ENCODE measurements around the gene WDR59.

The WDR59 gene

GRCh38 chr16:74954763-74955162 is 30.2 kb downstream of the WDR59 start:
- Histone ChIP-seq H3K27me3 (ENCODE audit: insufficient read depth, poor library complexity, severe bottlenecking) (no peaks in the 10 kb centered on the region), H3K9me3 (ENCODE audit: severe bottlenecking) (no peaks in the 10 kb centered on the region), H3K4me3 (ENCODE audit: severe bottlenecking) (no peak overlapping the region), H3K36me3 (ENCODE audit: low read depth) (peaks cover 46% of the 10 kb centered on the region), H3K27ac (ENCODE audit: poor library complexity, severe bottlenecking) (no peak overlapping the region), H3K4me1 (ENCODE audit: insufficient read depth, poor library complexity, severe bottlenecking) (no peaks in the 10 kb centered on the region)
- no peak for DNase-seq (ENCODE audit: low spot score)
- ATAC-seq (ENCODE audit: low read depth) = no peak
- TF ChIP-seq CTCF (IDR thresholded peaks at IDR 0.05; ENCODE audit: poor library complexity, severe bottlenecking) = no peak

DNA sequence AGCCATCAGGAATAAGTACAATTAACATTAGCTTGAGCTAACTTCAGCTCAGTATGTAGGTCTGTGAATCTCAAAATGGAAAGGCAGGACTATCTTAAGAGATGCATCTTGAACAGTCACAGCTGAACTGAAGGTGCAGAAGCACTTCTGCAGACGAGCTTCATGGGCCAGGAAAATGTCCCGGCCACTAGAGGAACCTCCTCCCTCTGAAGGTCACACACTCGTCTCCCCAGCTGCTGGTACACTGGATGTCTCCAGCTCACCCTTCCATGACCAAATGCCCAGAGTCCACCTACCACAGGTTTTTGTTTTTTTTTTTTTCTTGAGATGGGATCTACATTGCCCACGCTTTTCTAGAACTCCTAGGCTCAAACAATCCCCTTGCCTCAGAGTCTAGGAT is 33.2 kb downstream of the WDR59 start:
- TF ChIP-seq CTCF (IDR thresholded peaks at IDR 0.05; ENCODE audit: poor library complexity, severe bottlenecking) = no peak
- no peak overlapping the region for H3K27ac ChIP-seq (ENCODE audit: poor library complexity, severe bottlenecking)
- no peak for DNase-seq (ENCODE audit: low spot score)
- no peak for ATAC-seq (ENCODE audit: low read depth)
- peaks cover 56% of the 10 kb centered on the region for H3K36me3 ChIP-seq (ENCODE audit: low read depth)
- H3K4me1 ChIP-seq (ENCODE audit: insufficient read depth, poor library complexity, severe bottlenecking) = no peaks in the 10 kb centered on the region
- no peak overlapping the region for H3K4me3 ChIP-seq (ENCODE audit: severe bottlenecking)
- no peaks in the 10 kb centered on the region for H3K9me3 ChIP-seq (ENCODE audit: severe bottlenecking)
- no peaks in the 10 kb centered on the region for H3K27me3 ChIP-seq (ENCODE audit: insufficient read depth, poor library complexity, severe bottlenecking)

- H3K27ac ChIP-seq (ENCODE audit: poor library complexity, severe bottlenecking) = no peak overlapping the region
- no peak for ATAC-seq (ENCODE audit: low read depth)
Observed at GRCh38 chr16:74951206-74951605, 33.7 kb downstream of the WDR59 start.

DNA sequence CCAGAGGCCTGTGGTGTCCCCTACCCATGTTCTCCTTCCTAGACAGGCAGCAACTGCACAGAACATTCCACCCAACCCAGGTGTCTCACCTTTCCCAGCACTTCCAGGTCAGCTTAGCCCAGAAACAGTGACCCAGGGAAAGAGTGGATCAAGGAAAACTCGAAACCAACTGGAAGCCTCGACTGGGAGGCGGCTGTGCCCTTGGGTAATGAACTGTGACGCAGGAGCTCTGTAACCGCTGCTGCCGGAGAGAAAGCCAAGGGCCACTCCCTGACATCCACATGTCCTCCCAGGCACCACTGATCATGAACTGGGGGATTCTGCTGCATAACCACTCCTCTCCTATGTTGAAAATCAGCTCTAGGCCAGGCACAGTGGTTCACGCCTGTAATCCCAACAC is 34.4 kb downstream of the WDR59 start:
- no peak for TF ChIP-seq CTCF (IDR thresholded peaks at IDR 0.05; ENCODE audit: poor library complexity, severe bottlenecking)
- Histone ChIP-seq H3K36me3 (ENCODE audit: low read depth) (peaks cover 56% of the 10 kb centered on the region), H3K4me1 (ENCODE audit: insufficient read depth, poor library complexity, severe bottlenecking) (no peaks in the 10 kb centered on the region), H3K4me3 (ENCODE audit: severe bottlenecking) (no peak overlapping the region), H3K9me3 (ENCODE audit: severe bottlenecking) (no peaks in the 10 kb centered on the region), H3K27ac (ENCODE audit: poor library complexity, severe bottlenecking) (no peak overlapping the region), H3K27me3 (ENCODE audit: insufficient read depth, poor library complexity, severe bottlenecking) (no peaks in the 10 kb centered on the region)
- DNase-seq (ENCODE audit: low spot score) (no peak), ATAC-seq (ENCODE audit: low read depth) (no peak)

More at GRCh38 chr16:74951206-74951605, 33.7 kb downstream of the WDR59 start:
- no peaks in the 10 kb centered on the region for H3K4me1 ChIP-seq (ENCODE audit: insufficient read depth, poor library complexity, severe bottlenecking)
- H3K9me3 ChIP-seq (ENCODE audit: severe bottlenecking) = no peaks in the 10 kb centered on the region
- H3K27me3 ChIP-seq (ENCODE audit: insufficient read depth, poor library complexity, severe bottlenecking) = no peaks in the 10 kb centered on the region
- TF ChIP-seq CTCF (IDR thresholded peaks at IDR 0.05; ENCODE audit: poor library complexity, severe bottlenecking) = no peak
- DNase-seq (ENCODE audit: low spot score) = no peak
- no peak overlapping the region for H3K4me3 ChIP-seq (ENCODE audit: severe bottlenecking)
- H3K36me3 ChIP-seq (ENCODE audit: low read depth) = peaks cover 58% of the 10 kb centered on the region

DNA sequence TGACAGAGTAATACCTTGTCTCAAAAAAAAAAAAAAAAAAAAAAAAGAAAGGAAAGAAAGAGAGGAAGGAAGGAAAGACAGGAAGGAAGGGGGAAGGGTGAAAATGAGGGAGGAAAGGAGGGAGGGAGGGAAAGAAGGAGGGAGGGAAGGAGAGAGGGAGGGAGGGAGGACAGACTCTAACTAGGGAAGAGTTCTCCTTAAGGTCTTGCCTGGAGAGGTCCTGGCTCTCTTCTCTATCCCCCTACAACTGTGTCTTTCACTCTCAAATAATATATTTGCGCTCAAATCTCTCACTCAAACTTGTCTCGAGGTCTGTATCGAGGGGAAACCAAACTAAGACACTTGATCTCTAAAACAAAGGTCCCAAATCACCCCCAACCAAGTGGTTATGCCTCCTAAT is 35.6 kb downstream of the WDR59 start:
- Histone ChIP-seq H3K9me3 (ENCODE audit: severe bottlenecking) (no peaks in the 10 kb centered on the region), H3K27ac (ENCODE audit: poor library complexity, severe bottlenecking) (no peak overlapping the region), H3K4me3 (ENCODE audit: severe bottlenecking) (no peak overlapping the region), H3K27me3 (ENCODE audit: insufficient read depth, poor library complexity, severe bottlenecking) (no peaks in the 10 kb centered on the region), H3K36me3 (ENCODE audit: low read depth) (peaks cover 50% of the 10 kb centered on the region), H3K4me1 (ENCODE audit: insufficient read depth, poor library complexity, severe bottlenecking) (no peaks in the 10 kb centered on the region)
- ATAC-seq (ENCODE audit: low read depth) (no peak), DNase-seq (ENCODE audit: low spot score) (no peak)
- no peak for TF ChIP-seq CTCF (IDR thresholded peaks at IDR 0.05; ENCODE audit: poor library complexity, severe bottlenecking)
